ENCODE measurements around the gene SND1.

GRCh38 chr7:127708788-127709187 lies 56.8 kb downstream of the SND1 start:
- TF ChIP-seq ZFP3 (CRISPR knock-in tag; IDR thresholded peaks at IDR 0.05), result no peak
- TF ChIP-seq CSDC2 (CRISPR knock-in tag; IDR thresholded peaks at IDR 0.05), result no peak
- no peak for TF ChIP-seq ZC3H10 (CRISPR knock-in tag; IDR thresholded peaks at IDR 0.05)
- no peak for TF ChIP-seq TCF4 (CRISPR knock-in tag; IDR thresholded peaks at IDR 0.05; ENCODE audit: borderline replicate concordance)
- no peak for TF ChIP-seq BACH2 (CRISPR knock-in tag; IDR thresholded peaks at IDR 0.05; ENCODE audit: borderline replicate concordance)
- no peak for TF ChIP-seq ZFP30 (CRISPR knock-in tag; IDR thresholded peaks at IDR 0.05)
- no peak for TF ChIP-seq ARNTL (CRISPR knock-in tag; IDR thresholded peaks at IDR 0.05; ENCODE audit: borderline replicate concordance, low read depth)
- no peak for TF ChIP-seq ZNF70 (CRISPR knock-in tag; IDR thresholded peaks at IDR 0.05)
- TF ChIP-seq, protein P1, sequence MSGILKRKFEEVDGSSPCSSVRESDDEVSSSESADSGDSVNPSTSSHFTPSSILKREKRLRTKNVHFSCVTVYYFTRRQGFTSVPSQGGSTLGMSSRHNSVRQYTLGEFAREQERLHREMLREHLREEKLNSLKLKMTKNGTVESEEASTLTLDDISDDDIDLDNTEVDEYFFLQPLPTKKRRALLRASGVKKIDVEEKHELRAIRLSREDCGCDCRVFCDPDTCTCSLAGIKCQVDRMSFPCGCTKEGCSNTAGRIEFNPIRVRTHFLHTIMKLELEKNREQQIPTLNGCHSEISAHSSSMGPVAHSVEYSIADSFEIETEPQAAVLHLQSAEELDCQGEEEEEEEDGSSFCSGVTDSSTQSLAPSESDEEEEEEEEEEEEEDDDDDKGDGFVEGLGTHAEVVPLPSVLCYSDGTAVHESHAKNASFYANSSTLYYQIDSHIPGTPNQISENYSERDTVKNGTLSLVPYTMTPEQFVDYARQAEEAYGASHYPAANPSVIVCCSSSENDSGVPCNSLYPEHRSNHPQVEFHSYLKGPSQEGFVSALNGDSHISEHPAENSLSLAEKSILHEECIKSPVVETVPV (CRISPR knock-in tag; IDR thresholded peaks at IDR 0.05), result no peak
- TF ChIP-seq TSHZ2 (CRISPR knock-in tag; IDR thresholded peaks at IDR 0.05), result no peak
- TF ChIP-seq CREB5 (CRISPR knock-in tag; IDR thresholded peaks at IDR 0.05; ENCODE audit: low read depth), result no peak
- TF ChIP-seq PPARA (CRISPR knock-in tag; IDR thresholded peaks at IDR 0.05; ENCODE audit: borderline replicate concordance), result no peak
- no peak for TF ChIP-seq POU6F1 (CRISPR knock-in tag; IDR thresholded peaks at IDR 0.05; ENCODE audit: borderline replicate concordance, low read depth)
